C4-2B (cell line): ENCODE results near the gene ZNF814.

Experiments
- H3K27ac ChIP-seq: fragments of 450-650 bp; 2 replicates; pipeline ENCODE4 v1.5.1; 2017
- CTCF ChIP-seq: fragments of 450-650 bp; conservative IDR thresholded peaks from 2 replicates; pipeline ENCODE4 v1.5.1; 2017; ENCODE audit warnings: mild to moderate bottlenecking
- ZFX ChIP-seq: fragments of 450-650 bp; IDR thresholded peaks from 2 replicates; pipeline ENCODE4 v1.6.1; 2017

Gene ZNF814

GRCh38 chr19:57888560-57889231, at the start of gene ZNF814:
TSS of gene ZNF814 (minus strand) at chr19:57889037. CDS start at chr19:57888802, 235 bp downstream.
- peak; percentile 29 for TF ChIP-seq CTCF
- no peak for TF ChIP-seq ZFX
- peak within 1 kb of the TSS; percentile 58 for H3K27ac ChIP-seq

GRCh38 chr19:57935731-57936130, 46.9 kb upstream of the ZNF814 start:
- no peak for TF ChIP-seq ZFX
- TF ChIP-seq CTCF = no peak
- no peak overlapping the region for H3K27ac ChIP-seq

GRCh38 chr19:57934820-57935665, 46.2 kb upstream of the ZNF814 start, which contains the start of gene ZNF418:
TSS of gene ZNF418 (minus strand) at chr19:57935402. CDS start at chr19:57933822, 1,580 bp downstream.
- H3K27ac ChIP-seq = peak within 1 kb of the TSS; percentile 10; the same call in 1 of the 2 replicates

GRCh38 chr19:57927587-57927986, 38.8 kb upstream of the ZNF814 start:
- TF ChIP-seq ZFX (no peak), CTCF (no peak)
- no peak overlapping the region for H3K27ac ChIP-seq

More at GRCh38 chr19:57934820-57935665, 46.2 kb upstream of the ZNF814 start, which contains the start of gene ZNF418:
- TF ChIP-seq CTCF (no peak), ZFX (no peak)

GRCh38 chr19:57916168-57916995, 27.5 kb upstream of the ZNF814 start, which contains the start of gene ZNF417:
TSS of gene ZNF417 (minus strand) at chr19:57916592. CDS start at chr19:57916411, 181 bp downstream.
- H3K27ac ChIP-seq = peak within 1 kb of the TSS; percentile 69
- peak; percentile 46 for TF ChIP-seq CTCF

- H3K27ac ChIP-seq = no peak overlapping the region
- TF ChIP-seq CTCF (no peak), ZFX (no peak)
Measured at GRCh38 chr19:57914531-57914930, 25.7 kb upstream of the ZNF814 start.
